Activated T-helper 1 cell treated with Interleukin-2 at 50 U/mL for 16 hours (primary cell): ENCODE measurements around the gene CENPH.
"Not testable (repeated sequence)": the region's sequence is repeated elsewhere in the genome, so short reads cannot be mapped to it uniquely, and the experiment has no call there.

Experiments used
- DNase-seq: peaks from one replicate; pipeline ENCODE4 v3.0.0-alpha.2; 2020; ENCODE audit warnings: low read depth

CENPH gene

GRCh38 chr5:69252437-69252836 lies 63.1 kb downstream of the CENPH start:
- DNase-seq = no peak

- not testable (repeated sequence) for DNase-seq
These were observed 66.6 kb downstream of the CENPH start for GRCh38 chr5:69255940-69256339.

GRCh38 chr5:69257577-69257976 lies 68.2 kb downstream of the CENPH start:
- no peak for DNase-seq
